Fibroblast of villous mesenchyme (primary cell): ENCODE measurements around the gene AKAP12. TPM values are rescaled to one million over a fixed set of nuclear protein-coding genes. Genes with fewer than 3 reads are reported as not detected.

Experiments
- DNase-seq: peaks from one replicate; pipeline ENCODE4 v3.0.0-alpha.2; 2010; ENCODE audit warnings: low read depth
- H3K4me3 ChIP-seq: 2 replicates; pipeline ENCODE4 v1.5.1; 2011; ENCODE audit warnings: low read depth, mild to moderate bottlenecking, low read length
- CTCF ChIP-seq: IDR thresholded peaks from 2 replicates; pipeline ENCODE4 v1.5.1; 2012; ENCODE audit warnings: low read depth, mild to moderate bottlenecking, low read length; ENCODE audit not compliant: insufficient read depth
- total RNA-seq: library from RNA; depleted of rRNA; stranded (reverse); fragments of >200 nt; gene quantifications from 2 replicates; pipeline ENCODE4 v1.2.3, GENCODE V29; 2012

AKAP12 gene
- total RNA-seq, 1 donor = 123 TPM

GRCh38 chr6:151230277-151230577, 9.5 kb upstream of the AKAP12 start:
- no peak for DNase-seq

DNA sequence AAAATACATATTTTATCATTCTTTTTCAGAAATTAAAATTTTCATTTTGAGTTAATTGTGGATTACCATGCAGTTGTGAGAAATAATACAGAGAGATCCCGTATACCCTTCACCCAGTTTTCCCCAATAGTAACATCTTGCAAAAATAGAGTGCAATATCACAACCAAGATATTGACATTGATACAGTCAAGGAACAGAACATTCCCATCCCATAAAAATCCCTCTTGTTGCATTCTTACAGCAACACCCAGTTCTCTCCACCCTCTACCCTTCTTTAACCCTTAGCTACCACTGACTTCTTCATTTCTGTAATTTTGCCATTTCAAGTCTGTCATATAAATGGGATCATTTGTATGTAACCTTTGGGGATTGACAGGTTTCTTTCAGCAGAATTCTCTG, 6.9 kb upstream of the AKAP12 start:
- H3K4me3 ChIP-seq = no peak overlapping the region
- no peak for DNase-seq
- TF ChIP-seq CTCF = no peak

More at GRCh38 chr6:151230277-151230577, 9.5 kb upstream of the AKAP12 start:
- no peak overlapping the region for H3K4me3 ChIP-seq
- TF ChIP-seq CTCF = no peak

DNA sequence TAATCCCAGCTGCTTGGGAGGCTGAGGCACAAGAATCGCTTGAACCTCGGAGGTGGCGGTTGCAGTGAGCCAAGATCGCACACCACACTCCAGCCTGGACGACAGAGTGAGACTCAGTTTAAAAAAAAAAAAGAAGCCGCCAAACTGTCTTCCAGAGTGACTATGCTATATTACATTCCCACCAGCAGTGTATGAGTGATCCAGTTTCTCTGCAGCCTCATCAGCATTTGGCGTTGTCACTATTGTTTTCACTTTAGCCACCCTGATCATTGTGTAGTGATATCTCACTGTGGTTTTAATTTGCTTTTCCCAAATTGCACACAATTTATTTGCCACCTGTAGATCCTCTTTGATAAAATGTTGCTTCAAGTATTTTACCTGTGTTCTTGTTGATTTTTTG, 6.0 kb upstream of the AKAP12 start:
- no peak overlapping the region for H3K4me3 ChIP-seq
- DNase-seq = no peak
- TF ChIP-seq CTCF = no peak

GRCh38 chr6:151236668-151237401, 2.9 kb upstream of the AKAP12 start:
- no peak for TF ChIP-seq CTCF
- H3K4me3 ChIP-seq = no peak overlapping the region
- no peak for DNase-seq

- DNase-seq = peak; percentile 83
- peak overlapping the region; percentile 79 for H3K4me3 ChIP-seq
- TF ChIP-seq CTCF = peak; percentile 6
Measured at GRCh38 chr6:151240036-151240685, 394 bp downstream of the AKAP12 start.

- peak; percentile 73 for DNase-seq
- TF ChIP-seq CTCF = no peak
- H3K4me3 ChIP-seq = peak overlapping the region; percentile 79
Measured at GRCh38 chr6:151240791-151241642, 1.2 kb downstream of the AKAP12 start.
